Upper lobe of left lung (tissue), 4 donors: ENCODE results near the gene DDA1.

Experiments used
- CTCF ChIP-seq, 6 experiments: fragments of 450-650 bp in 4 of 6; fragments of 200-600 bp in 2 of 6; sonication (generic) in 2 of 6; IDR thresholded peaks; one replicate each; pipeline ENCODE4 v1.5.1; 2016 to 2019; ENCODE audit warnings: antibody characterized with exemption in 6 of 6
- EP300 ChIP-seq, 4 donors: sonication (generic); formaldehyde crosslinking; IDR thresholded peaks; one replicate each; pipeline ENCODE4 v1.5.1; 2017; ENCODE audit warnings: antibody characterized with exemption in 4 of 4, control low read depth in 2 of 4

- TF ChIP-seq CTCF (IDR thresholded peaks at IDR 0.05) (no peak), EP300 (IDR thresholded peaks at IDR 0.05) (no peak)
Observed at GRCh38 chr19:17340302-17340870, 31.0 kb downstream of the DDA1 start.
